RCC 7860 (cell line): ENCODE results near the gene MALRD1.

ENCODE experiments used
- DNase-seq: peaks from one replicate; pipeline ENCODE4 v3.0.0-alpha.2; 2015; ENCODE audit warnings: low spot score
- FAIRE-seq: peaks from 2 replicates; lab custom pipeline; 2012; peaks lifted over from hg19 to GRCh38; lab: Jason Lieb, UNC

Gene MALRD1

DNA sequence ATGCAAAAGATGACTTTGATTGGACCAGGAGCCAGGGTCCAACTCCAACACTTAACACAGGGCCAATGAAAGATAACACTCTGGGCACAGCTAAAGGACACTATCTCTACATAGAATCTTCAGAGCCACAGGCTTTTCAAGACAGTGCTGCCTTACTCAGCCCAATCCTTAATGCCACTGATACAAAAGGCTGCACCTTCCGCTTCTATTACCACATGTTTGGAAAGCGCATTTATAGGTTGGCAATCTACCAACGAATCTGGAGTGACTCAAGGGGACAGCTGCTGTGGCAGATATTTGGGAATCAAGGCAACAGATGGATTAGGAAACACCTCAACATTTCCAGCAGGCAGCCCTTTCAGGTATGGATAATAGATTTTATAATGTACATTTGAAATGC, 160.7 kb downstream of the MALRD1 start:
- FAIRE-seq, result no peak

DNA sequence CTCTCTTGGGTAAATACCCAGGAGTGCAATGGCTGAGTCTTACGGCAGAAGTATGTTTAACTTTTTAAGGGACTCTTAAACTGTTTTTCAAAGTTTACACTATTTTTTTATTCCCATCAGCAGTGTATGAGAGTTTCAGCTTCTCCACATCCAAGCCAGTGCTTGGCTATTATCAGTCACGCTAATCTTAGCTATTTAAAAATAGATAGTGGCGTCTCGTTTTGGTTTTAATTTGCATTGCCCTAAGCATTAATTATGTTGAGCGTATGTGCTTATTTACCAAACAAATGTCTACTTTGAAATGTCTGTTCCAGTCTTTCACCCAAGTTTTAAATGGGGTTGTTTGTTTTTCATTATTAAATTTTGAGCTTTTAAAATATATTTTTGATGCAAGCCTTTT, 164.0 kb downstream of the MALRD1 start:
- no peak for DNase-seq
- FAIRE-seq, result no peak

More for the DNA sequence above, 160.7 kb downstream of the MALRD1 start:
- DNase-seq, result no peak

GRCh38 chr10:19221216-19221615, 172.6 kb downstream of the MALRD1 start:
- DNase-seq (no peak), FAIRE-seq (no peak)

DNA sequence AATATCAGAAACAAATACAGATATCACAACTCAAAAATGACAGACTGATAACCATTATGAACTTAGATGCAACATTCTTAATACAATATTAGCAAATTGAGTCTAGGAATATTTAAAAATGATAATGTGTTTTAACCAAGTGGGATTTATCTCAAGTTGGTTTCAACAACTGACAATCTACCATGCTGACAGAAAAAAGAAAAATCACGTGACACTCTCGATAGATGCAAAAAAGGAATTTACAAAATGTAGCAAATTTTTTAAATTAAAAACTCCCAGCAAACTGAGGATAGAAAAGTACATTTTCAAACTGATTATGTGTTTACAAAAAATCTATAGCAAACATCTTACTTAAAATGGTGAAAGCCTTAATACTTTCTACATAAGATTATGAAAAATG, 177.4 kb downstream of the MALRD1 start:
- FAIRE-seq (no peak), DNase-seq (no peak)

DNA sequence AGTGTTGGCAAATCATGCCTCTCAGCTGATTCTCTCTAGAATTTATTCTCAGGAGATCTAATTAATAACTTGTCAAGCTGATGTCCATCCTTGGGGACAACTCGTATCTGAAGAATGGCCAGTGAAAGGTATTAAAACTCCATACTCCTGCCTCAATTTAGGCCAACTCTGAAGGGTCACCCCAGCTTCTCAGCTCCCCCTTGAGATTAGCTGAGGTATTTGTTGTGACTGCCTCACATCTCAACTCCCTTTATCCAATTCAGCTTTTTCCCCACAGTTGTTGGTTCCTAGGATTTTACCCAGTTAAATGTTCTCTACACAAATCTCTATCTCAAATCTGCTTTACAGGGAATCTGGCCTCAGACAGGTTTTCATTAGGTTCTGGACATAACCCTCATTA, 182.4 kb downstream of the MALRD1 start:
- no peak for DNase-seq
- FAIRE-seq, result no peak

DNA sequence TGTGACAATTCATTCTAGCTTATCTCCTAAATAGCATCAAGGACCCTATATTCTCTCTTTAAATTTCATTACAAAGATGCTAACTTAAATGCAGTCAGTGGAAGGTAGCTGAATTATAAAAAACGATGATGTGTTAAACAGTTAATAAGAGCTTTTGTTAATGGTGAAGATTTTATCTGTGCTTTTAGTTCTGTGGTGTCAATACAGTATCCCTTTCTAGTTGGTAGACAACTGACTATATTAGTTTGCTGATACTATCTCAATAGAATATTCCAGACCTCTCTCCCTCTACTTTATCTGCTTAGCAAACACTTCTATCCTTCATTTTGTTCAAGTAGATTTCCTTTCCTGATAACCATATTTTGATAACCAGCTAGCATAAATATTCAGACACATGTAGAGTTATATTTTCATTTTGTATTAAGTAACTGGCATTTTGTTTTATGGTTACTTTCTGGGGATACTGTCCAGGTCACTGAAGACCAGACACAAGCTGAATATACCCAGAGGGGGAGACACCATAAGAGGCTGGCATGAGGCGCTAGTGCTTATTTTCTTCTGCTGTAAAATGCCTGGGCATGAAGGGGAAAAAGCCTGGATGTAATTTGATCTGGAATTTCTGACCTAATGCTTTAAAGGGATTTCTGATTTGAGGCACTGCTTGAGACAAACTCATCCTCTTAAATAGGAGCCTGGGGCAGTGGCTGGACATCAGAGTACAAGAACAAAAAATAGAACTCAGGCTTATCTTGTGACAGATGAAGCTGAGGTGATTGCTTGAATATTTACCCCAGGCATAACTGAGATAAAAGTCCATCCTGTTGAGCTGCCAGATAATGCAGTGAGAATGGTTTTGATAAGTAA, 197.5 kb downstream of the MALRD1 start:
- DNase-seq, result no peak
- no peak for FAIRE-seq

DNA sequence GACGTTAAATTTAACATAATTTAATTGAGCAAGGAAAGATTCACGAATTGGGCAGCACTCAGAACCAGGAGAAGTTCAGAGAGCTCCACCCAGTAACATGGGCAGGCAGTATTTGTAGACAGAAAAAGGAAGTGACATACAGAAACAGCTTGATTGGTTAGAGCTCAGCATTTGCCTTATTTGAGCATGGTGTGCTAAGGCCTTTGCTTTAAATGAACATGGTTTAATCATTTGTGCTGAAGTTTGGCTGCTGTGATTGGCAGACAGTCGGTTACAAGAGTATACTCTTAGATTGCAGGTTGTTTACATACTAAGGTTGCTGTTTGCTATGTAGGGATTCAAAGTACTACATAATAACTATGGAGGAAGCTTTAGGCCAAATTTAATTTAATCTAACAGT, 199.2 kb downstream of the MALRD1 start:
- DNase-seq (no peak), FAIRE-seq (no peak)

DNA sequence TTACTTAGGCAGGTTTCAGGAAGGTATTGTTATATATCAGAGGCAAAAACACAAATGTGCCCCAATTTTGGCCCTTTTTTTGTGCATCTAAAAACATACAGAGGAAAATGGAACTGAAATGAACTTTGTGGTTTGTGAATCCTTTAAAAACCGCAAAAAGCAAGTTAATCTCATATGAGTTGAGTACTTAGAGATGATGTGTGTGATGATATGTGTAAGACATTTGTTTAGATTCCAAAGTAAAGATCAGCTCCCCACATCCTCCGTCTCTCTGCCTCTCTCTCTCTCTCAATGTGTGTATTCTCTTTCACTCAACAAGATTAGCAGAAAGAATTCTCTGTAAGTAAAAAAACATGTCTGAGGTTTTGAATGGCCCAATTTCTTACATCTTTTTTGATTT, 201.9 kb downstream of the MALRD1 start:
- peak; percentile 36 for DNase-seq

GRCh38 chr10:19252531-19252930, 203.9 kb downstream of the MALRD1 start:
- DNase-seq, result no peak
- no peak for FAIRE-seq

More for the DNA sequence above, 201.9 kb downstream of the MALRD1 start:
- FAIRE-seq, result no peak

DNA sequence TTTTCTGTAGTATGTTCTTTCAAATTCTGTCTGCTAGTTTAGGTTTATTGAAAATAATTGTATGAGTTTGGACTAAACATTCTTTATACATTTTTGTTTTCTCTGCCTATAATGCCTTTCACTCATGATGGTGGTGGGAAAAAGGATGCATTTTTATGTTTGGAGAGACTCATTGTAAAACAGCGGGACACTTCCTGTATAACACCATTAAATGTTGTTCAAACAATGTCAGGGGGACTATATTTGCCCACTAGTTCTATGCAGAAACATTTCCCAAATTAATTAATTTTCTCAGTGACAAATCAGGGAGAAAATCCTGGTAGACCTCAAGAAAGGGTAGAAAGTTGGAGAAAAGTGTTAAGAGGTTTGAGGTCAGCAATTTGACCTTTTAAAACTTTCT, 207.7 kb downstream of the MALRD1 start:
- no peak for FAIRE-seq
- DNase-seq, result no peak

- DNase-seq (no peak), FAIRE-seq (no peak)
Measured at GRCh38 chr10:19263262-19263661, 214.7 kb downstream of the MALRD1 start.

GRCh38 chr10:19283285-19283684, 234.7 kb downstream of the MALRD1 start:
- DNase-seq, result no peak

GRCh38 chr10:19283786-19284185, 235.2 kb downstream of the MALRD1 start:
- FAIRE-seq, result no peak

More at GRCh38 chr10:19283285-19283684, 234.7 kb downstream of the MALRD1 start:
- no peak for FAIRE-seq

GRCh38 chr10:19290770-19291169, 242.2 kb downstream of the MALRD1 start:
- no peak for FAIRE-seq
- no peak for DNase-seq

More at GRCh38 chr10:19283786-19284185, 235.2 kb downstream of the MALRD1 start:
- DNase-seq, result no peak

DNA sequence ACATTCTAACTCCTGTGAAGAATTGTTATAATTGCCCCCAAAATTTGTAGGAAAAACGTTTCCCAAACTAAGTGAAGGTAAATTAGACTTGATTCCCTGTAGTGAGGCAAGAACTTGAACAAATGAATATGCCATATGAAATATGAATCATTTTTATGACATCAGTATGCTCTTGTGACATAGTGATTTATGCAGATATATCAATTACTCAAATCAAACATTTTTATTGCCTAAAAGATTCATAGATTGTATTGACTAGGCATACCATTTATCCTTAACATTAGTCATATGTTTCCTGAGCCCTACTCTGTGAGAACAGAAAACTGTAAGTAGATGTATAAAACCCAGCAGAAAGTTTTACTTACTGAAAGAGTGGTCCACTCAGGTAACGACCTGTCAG, 245.6 kb downstream of the MALRD1 start:
- DNase-seq, result no peak
- FAIRE-seq, result no peak

- FAIRE-seq (no peak), DNase-seq (no peak)
Measured at GRCh38 chr10:19299645-19300044, 251.0 kb downstream of the MALRD1 start.

- peak; percentile 95 for DNase-seq
- FAIRE-seq, result peak; percentile 94
Measured at GRCh38 chr10:19302117-19302516, 253.5 kb downstream of the MALRD1 start.

- no peak for DNase-seq
- no peak for FAIRE-seq
Measured at GRCh38 chr10:19310066-19310465, 261.5 kb downstream of the MALRD1 start.

GRCh38 chr10:19316204-19316870, 267.7 kb downstream of the MALRD1 start:
- DNase-seq, result no peak
- no peak for FAIRE-seq

DNA sequence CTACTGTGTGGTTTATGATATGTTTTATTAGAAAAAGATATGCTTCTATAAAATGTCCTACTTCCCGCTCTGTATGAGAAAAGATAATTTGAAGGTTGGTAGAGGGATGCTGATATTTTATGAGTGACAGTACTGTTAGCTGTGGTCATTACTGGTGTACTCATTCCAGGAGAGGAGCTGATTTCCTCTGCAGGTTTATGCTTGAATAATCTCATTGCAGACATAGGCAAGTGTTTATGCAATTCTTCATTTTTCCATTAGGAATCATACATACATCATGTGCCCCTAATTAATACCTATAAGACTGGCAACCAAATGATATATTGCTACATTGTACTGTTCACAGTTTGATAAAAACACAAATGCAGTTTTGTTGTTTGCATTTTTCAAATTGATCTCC, 269.4 kb downstream of the MALRD1 start:
- no peak for FAIRE-seq
- no peak for DNase-seq

DNA sequence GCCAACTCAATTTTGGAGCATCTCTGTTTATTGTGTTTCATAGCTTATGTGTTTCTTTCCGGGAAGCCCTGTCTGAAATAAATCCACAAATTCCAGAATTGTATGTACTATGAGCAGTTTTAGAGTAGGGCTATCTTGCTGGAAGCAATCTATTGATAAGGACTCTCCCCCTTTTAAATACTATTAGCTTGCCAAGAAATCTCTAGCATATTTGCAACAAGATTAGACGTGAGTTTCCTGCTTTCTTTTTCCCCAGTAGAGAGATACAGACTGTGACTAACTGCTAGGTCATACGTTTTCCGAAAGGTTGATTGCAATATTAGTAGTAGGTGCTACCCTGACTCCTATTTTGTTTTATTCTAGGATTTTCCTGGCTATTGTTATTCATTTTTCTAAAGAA, 277.0 kb downstream of the MALRD1 start:
- DNase-seq, result no peak
- no peak for FAIRE-seq

DNA sequence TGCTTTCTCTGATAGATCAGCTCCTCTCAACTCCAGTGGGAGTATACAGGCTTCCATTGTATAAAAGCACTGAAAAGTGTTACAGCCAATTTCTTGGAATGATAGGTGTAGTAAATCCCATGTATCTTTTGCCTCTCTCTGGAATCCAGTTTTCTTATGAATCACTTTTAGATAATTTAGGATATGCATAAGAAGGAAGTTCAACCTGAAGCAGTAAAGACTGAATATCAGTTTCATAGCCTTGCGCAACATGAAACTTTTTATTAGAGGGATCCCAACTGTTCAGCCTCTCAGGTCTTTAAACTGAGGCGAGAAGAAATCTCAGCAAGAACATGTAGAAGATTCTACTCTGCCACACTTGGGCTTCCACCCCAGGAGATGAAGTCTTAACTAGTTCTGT, 280.0 kb downstream of the MALRD1 start:
- FAIRE-seq (no peak), DNase-seq (no peak)
